WTC11 (cell line): ENCODE data around the gene NRG3. TPM values are rescaled to one million over a fixed set of nuclear protein-coding genes. Genes with fewer than 3 reads are reported as not detected.

ENCODE experiments used
- ATAC-seq: fragments of 200-7000 bp; cut with Tn5 transposase; 2 replicates; pipeline ENCODE4 v1.10.0; 2021; ENCODE audit warnings: mild to moderate bottlenecking, moderate library complexity
- CTCF ChIA-PET: fragments of 300-600 bp; sonication (Branson Sonifier 250); formaldehyde crosslinking; loops from one replicate; lab custom pipeline; 2021; ENCODE audit warnings: antibody characterized with exemption; lab: Charles Lee
- POLR2A ChIA-PET: fragments of 350-600 bp; sonication (Branson Sonifier 250); formaldehyde crosslinking; loops from one replicate; lab custom pipeline; 2021; ENCODE audit warnings: antibody characterized with exemption; lab: Charles Lee
- DNase-seq: peaks from one replicate; pipeline ENCODE4 v3.0.0; 2021; ENCODE audit warnings: low spot score
- H3K27ac Mint-ChIP-seq: 2 replicates; pipeline ENCODE4 v1.8.0; 2021; ENCODE audit warnings: mixed read lengths
- H3K27me3 Mint-ChIP-seq: 2 replicates; pipeline ENCODE4 v1.8.0; 2021; ENCODE audit warnings: low read depth, mild to moderate bottlenecking, moderate library complexity, mixed read lengths
- H3K36me3 Mint-ChIP-seq: 2 replicates; pipeline ENCODE4 v1.8.0; 2021; ENCODE audit warnings: mixed read lengths
- H3K4me1 Mint-ChIP-seq: 2 replicates; pipeline ENCODE4 v1.8.0; 2022; ENCODE audit warnings: mixed read lengths
- H3K4me3 Mint-ChIP-seq: 2 replicates; pipeline ENCODE4 v1.8.0; 2021; ENCODE audit warnings: mild to moderate bottlenecking, moderate library complexity, mixed read lengths
- H3K9me3 Mint-ChIP-seq: 2 replicates; pipeline ENCODE4 v1.8.0; 2021; ENCODE audit warnings: mixed read lengths
- ATF2 ChIP-seq: sonication (generic); formaldehyde crosslinking; IDR thresholded peaks from 2 replicates; pipeline ENCODE4 v1.8.1; 2022; ENCODE audit warnings: low read depth, missing genetic modification reagents, borderline replicate concordance
- FOXK1 ChIP-seq: sonication (generic); formaldehyde crosslinking; IDR thresholded peaks from 2 replicates; pipeline ENCODE4 v1.8.0; 2022; ENCODE audit warnings: mild to moderate bottlenecking, moderate library complexity, missing genetic modification reagents
- FOXP1 ChIP-seq: sonication (generic); formaldehyde crosslinking; IDR thresholded peaks from 2 replicates; pipeline ENCODE4 v1.8.0; 2022; ENCODE audit warnings: missing genetic modification reagents, mild to moderate bottlenecking, moderate library complexity, borderline replicate concordance
- GTF2I ChIP-seq: fragments of 250-450 bp; sonication (Bioruptor Pico); conservative IDR thresholded peaks from 2 replicates; pipeline ENCODE4 v1.4.0; 2021; ENCODE audit warnings: mild to moderate bottlenecking
- MYBL2 ChIP-seq: sonication (generic); formaldehyde crosslinking; IDR thresholded peaks from 2 replicates; pipeline ENCODE4 v1.8.1; 2023; ENCODE audit warnings: mild to moderate bottlenecking, moderate library complexity, missing genetic modification reagents
- PRRX2 ChIP-seq: fragments of 250-450 bp; sonication (Bioruptor Pico); IDR thresholded peaks from 2 replicates; pipeline ENCODE4 v1.8.0; 2021; ENCODE audit warnings: mild to moderate bottlenecking
- TP53 ChIP-seq: sonication (generic); formaldehyde crosslinking; IDR thresholded peaks from 2 replicates; pipeline ENCODE4 v1.8.1; 2023; ENCODE audit warnings: mild to moderate bottlenecking, missing genetic modification reagents
- USF1 ChIP-seq: sonication (generic); formaldehyde crosslinking; IDR thresholded peaks from 2 replicates; pipeline ENCODE4 v1.8.0; 2022; ENCODE audit warnings: mild to moderate bottlenecking, missing genetic modification reagents
- ZMAT4 ChIP-seq: fragments of 250-450 bp; sonication (Bioruptor Pico); IDR thresholded peaks from 2 replicates; pipeline ENCODE4 v1.9.0; 2021; ENCODE audit warnings: mild to moderate bottlenecking
- ZNF219 ChIP-seq: sonication (generic); formaldehyde crosslinking; IDR thresholded peaks from 2 replicates; pipeline ENCODE4 v1.8.0; 2023; ENCODE audit warnings: missing genetic modification reagents, mild to moderate bottlenecking, borderline replicate concordance
- ZNF512 ChIP-seq: sonication (generic); formaldehyde crosslinking; IDR thresholded peaks from 2 replicates; pipeline ENCODE4 v1.8.1; 2022; ENCODE audit warnings: missing genetic modification reagents, borderline replicate concordance
- ZNF671 ChIP-seq: fragments of 250-450 bp; sonication (Bioruptor Pico); IDR thresholded peaks from 2 replicates; pipeline ENCODE4 v1.8.0; 2021; ENCODE audit warnings: mild to moderate bottlenecking
- total RNA-seq: library from RNA; stranded (reverse); gene quantifications from 3 replicates; pipeline ENCODE4 v1.2.3, GENCODE V29; 2021
- TF ChIP-seq, protein P1 (sequence below): fragments of 250-450 bp; sonication (Bioruptor Pico); conservative IDR thresholded peaks from 2 replicates; pipeline ENCODE4 v1.9.0; 2021; ENCODE audit warnings: mild to moderate bottlenecking
- TF ChIP-seq, protein P2 (sequence below): sonication (generic); formaldehyde crosslinking; IDR thresholded peaks from 2 replicates; pipeline ENCODE4 v1.8.1; 2023; ENCODE audit warnings: mild to moderate bottlenecking, moderate library complexity, missing genetic modification reagents
- TF ChIP-seq, protein P3 (sequence below): fragments of 250-450 bp; sonication (Bioruptor Pico); IDR thresholded peaks from 2 replicates; pipeline ENCODE4 v1.9.0; 2021; ENCODE audit warnings: moderate library complexity, mild to moderate bottlenecking, inconsistent platforms, borderline replicate concordance
- TF ChIP-seq, protein P4 (sequence below): sonication (generic); formaldehyde crosslinking; IDR thresholded peaks from 2 replicates; pipeline ENCODE4 v1.8.1; 2023; ENCODE audit warnings: mild to moderate bottlenecking, missing genetic modification reagents

Gene NRG3
- total RNA-seq, 1 experiment from 2014 or later = 7.0 TPM

DNA sequence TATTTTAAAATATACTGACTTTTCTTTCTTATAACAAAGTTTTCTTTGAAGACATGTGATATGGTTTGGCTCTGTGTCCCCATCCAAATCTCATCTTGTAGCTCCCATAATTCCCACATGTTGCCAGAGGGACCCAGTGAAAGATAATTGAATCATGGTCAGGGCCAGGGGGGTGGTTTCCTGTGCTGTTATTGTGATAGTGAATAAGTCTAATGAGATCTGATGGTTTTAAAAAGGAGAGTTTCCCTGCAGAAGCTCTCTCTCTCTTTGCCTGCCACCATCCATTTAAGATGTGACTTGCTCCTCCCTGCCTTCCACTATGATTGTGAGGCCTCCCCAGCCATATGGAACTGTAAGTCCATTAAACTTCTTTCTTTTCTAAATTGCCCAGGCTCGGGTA lies 768.1 kb downstream of the NRG3 start:
- ChIA-PET POLR2A (no interaction called here), CTCF (no interaction called here)
- ATAC-seq = no peak
- no peaks in the 10 kb centered on the region for H3K27me3 Mint-ChIP-seq
- H3K9me3 Mint-ChIP-seq = peaks cover 4% of the 10 kb centered on the region; the same call in 1 of the 2 replicates
- H3K27ac Mint-ChIP-seq = no peak overlapping the region
- peaks cover 4% of the 10 kb centered on the region; the same call in 1 of the 2 replicates for H3K36me3 Mint-ChIP-seq
- H3K4me1 Mint-ChIP-seq = peaks cover 19% of the 10 kb centered on the region
- no peak for DNase-seq
- no peak overlapping the region for H3K4me3 Mint-ChIP-seq
- TF ChIP-seq, protein P1, sequence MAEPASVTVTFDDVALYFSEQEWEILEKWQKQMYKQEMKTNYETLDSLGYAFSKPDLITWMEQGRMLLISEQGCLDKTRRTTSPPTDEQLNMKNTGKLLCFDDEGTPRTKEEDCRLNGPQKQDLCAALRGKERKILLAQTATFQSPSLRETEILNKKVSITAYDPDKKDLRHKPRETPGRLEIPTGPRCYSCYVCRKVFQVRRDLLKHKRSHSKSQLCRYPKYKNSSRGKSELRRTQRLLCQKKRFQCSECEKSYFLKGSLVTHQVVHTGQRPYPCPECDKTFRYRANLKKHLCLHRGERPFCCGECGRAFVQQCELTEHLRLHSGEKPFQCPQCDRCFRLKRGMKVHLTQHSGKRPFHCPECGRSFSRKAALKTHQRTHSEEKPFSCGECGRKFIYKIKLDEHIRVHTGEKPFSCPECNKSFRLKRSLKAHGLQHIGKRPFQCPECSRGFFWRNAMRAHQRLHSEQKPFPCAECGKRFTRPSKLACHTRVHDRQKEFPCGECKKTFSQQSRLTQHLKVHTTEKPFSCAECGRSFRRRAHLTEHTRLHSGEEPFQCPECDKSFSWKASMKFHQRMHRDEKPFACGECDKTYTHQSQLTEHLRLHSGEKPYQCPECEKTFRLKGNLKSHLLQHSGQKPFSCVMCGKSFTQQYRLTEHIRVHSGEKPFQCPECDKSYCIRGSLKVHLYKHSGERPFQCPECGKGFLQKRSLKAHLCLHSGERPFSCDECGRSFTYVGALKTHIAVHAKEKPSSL (CRISPR knock-in tag) = no peak
- TF ChIP-seq ZNF219 (CRISPR knock-in tag) = no peak
- no peak for TF ChIP-seq PRRX2 (CRISPR knock-in tag)
- TF ChIP-seq ZNF671 (CRISPR knock-in tag) = no peak
- TF ChIP-seq ATF2 (CRISPR knock-in tag) = no peak
- TF ChIP-seq, protein P2, sequence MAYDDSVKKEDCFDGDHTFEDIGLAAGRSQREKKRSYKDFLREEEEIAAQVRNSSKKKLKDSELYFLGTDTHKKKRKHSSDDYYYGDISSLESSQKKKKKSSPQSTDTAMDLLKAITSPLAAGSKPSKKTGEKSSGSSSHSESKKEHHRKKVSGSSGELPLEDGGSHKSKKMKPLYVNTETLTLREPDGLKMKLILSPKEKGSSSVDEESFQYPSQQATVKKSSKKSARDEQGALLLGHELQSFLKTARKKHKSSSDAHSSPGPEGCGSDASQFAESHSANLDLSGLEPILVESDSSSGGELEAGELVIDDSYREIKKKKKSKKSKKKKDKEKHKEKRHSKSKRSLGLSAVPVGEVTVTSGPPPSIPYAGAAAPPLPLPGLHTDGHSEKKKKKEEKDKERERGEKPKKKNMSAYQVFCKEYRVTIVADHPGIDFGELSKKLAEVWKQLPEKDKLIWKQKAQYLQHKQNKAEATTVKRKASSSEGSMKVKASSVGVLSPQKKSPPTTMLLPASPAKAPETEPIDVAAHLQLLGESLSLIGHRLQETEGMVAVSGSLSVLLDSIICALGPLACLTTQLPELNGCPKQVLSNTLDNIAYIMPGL (CRISPR knock-in tag) = no peak
- no peak for TF ChIP-seq TP53
- TF ChIP-seq, protein P3, sequence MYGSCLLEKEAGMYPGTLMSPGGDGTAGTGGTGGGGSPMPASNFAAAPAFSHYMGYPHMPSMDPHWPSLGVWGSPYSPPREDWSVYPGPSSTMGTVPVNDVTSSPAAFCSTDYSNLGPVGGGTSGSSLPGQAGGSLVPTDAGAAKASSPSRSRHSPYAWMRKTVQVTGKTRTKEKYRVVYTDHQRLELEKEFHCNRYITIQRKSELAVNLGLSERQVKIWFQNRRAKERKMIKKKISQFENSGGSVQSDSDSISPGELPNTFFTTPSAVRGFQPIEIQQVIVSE = no peak

GRCh38 chr10:82643601-82644000 lies 768.6 kb downstream of the NRG3 start:
- DNase-seq (no peak), ATAC-seq (no peak)
- H3K4me3 Mint-ChIP-seq = no peak overlapping the region
- TF ChIP-seq, protein P4, sequence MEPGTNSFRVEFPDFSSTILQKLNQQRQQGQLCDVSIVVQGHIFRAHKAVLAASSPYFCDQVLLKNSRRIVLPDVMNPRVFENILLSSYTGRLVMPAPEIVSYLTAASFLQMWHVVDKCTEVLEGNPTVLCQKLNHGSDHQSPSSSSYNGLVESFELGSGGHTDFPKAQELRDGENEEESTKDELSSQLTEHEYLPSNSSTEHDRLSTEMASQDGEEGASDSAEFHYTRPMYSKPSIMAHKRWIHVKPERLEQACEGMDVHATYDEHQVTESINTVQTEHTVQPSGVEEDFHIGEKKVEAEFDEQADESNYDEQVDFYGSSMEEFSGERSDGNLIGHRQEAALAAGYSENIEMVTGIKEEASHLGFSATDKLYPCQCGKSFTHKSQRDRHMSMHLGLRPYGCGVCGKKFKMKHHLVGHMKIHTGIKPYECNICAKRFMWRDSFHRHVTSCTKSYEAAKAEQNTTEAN (CRISPR knock-in tag) = no peak
- POLR2A ChIA-PET = no interaction called here
- peaks cover 4% of the 10 kb centered on the region; the same call in 1 of the 2 replicates for H3K9me3 Mint-ChIP-seq
- peaks cover 9% of the 10 kb centered on the region for H3K36me3 Mint-ChIP-seq
- peaks cover 20% of the 10 kb centered on the region for H3K4me1 Mint-ChIP-seq
- no peaks in the 10 kb centered on the region for H3K27me3 Mint-ChIP-seq
- CTCF ChIA-PET = no interaction called here
- H3K27ac Mint-ChIP-seq = no peak overlapping the region

DNA sequence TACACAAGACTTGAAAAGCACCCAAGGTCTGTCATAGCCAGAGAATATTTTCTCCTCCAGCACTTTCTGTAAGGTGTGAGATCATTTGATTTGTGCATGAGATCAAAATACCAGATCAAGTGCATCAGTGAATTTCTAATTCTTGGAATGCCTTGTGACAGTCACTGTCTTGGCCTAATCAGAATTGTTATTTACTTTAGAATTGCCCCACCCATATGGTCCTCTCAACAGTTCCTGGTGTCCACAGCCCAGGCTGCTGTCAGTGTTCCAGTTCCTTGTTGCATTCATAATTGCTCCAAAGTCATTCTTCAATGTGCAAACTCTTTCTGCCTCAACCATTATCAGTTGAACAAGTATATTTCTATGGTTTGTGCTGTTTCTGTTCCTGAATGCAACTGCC lies 770.2 kb downstream of the NRG3 start:
- Mint-ChIP-seq H3K9me3 (peaks cover 4% of the 10 kb centered on the region; the same call in 1 of the 2 replicates), H3K27me3 (no peaks in the 10 kb centered on the region), H3K27ac (no peak overlapping the region), H3K4me1 (peaks cover 30% of the 10 kb centered on the region), H3K36me3 (peaks cover 11% of the 10 kb centered on the region), H3K4me3 (no peak overlapping the region)
- ChIA-PET POLR2A (no interaction called here), CTCF (no interaction called here)
- no peak for TF ChIP-seq FOXP1
- TF ChIP-seq FOXK1 (CRISPR knock-in tag) = no peak
- no peak for TF ChIP-seq ZMAT4 (CRISPR knock-in tag)
- no peak for TF ChIP-seq ZNF512 (CRISPR knock-in tag)
- TF ChIP-seq USF1 (CRISPR knock-in tag) = no peak
- TF ChIP-seq MYBL2 = no peak
- TF ChIP-seq GTF2I = no peak
- DNase-seq (no peak), ATAC-seq (no peak)
